ENCODE results near the gene TMC8.
"Not testable (repeated sequence)": the region's sequence is repeated elsewhere in the genome, so short reads cannot be mapped to it uniquely, and the experiment has no call there.

The TMC8 gene

GRCh38 chr17:78135858-78136500 lies 5.4 kb downstream of the TMC8 start:
- no peak for DNase-seq (ENCODE audit: low spot score)

DNA sequence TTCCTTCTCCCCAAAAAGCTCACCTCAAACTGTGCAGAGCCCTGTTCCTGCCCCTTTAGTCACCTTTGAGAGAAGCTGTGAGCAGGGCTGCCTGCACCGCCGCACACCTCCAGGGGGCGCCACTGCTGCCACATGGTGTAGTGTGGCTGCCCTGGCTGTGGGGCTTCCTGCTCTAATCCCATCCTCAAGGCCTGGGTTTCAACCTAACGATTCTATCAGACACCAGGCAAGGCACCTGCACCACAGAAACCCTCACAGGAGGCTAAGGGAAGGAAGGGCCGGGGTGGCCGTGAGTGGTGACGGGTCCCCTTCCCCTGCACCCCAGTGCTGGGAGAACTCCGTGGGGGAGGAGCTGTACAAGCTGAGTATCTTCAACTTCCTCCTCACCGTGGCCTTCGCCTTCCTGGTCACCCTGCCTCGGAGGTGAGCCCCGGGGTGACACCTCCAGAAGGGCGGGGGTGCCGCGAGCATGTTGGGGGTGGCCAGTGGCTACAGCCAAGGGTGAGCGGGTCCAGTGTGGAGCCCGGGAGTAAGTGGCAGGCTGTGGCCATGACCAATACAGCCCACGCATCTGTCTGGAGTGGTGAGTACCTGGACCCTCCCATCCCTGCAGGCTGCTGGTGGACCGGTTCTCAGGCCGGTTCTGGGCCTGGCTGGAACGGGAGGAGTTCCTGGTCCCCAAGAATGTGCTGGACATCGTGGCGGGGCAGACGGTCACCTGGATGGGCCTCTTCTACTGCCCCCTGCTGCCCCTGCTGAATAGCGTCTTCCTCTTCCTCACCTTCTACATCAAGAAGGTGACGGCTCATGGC lies 7.0 kb downstream of the TMC8 start:
- DNase-seq (ENCODE audit: low spot score), result no peak

DNA sequence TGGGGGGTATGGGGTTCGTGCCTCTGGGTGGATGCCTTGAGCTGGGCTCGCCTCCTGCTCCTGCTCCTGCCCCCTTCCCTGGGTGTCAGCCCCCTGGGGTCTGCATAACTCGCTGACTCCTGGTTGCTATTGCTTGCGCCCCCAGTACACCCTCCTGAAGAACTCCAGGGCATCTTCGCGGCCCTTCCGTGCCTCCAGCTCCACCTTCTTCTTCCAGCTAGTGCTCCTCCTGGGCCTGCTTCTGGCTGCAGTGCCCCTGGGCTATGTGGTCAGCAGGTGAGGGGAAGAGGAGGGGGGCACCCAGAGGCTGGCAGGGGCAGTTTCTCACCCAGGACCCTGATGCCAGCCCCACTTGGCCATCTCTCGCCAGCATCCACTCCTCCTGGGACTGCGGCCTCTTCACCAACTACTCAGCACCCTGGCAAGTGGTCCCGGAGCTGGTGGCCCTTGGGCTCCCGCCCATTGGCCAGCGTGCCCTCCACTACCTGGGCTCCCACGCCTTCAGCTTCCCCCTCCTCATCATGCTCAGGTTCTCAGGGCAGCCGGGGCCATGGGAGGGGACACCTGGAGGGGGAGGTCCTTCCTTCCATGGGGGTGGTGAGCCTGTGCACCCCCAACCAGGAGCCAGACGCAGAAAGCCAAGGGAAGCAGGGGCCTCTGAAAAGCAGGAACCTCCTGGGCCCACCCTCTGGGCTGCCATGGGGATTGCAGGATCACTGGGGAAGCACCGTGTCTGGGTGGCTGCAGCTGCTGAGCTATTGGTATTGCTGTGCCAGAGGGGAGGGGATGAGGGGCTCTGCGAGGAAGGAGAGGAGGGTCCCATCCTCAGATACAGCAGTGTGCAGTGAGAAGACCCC lies 7.9 kb downstream of the TMC8 start:
- no peak for DNase-seq (ENCODE audit: low spot score)

- DNase-seq (ENCODE audit: low spot score), result not testable (repeated sequence)
These were observed 9.2 kb downstream of the TMC8 start for GRCh38 chr17:78139861-78140168.

GRCh38 chr17:78140169-78141051 lies 9.8 kb downstream of the TMC8 start:
- DNase-seq (ENCODE audit: low spot score), result peak; percentile 92

DNA sequence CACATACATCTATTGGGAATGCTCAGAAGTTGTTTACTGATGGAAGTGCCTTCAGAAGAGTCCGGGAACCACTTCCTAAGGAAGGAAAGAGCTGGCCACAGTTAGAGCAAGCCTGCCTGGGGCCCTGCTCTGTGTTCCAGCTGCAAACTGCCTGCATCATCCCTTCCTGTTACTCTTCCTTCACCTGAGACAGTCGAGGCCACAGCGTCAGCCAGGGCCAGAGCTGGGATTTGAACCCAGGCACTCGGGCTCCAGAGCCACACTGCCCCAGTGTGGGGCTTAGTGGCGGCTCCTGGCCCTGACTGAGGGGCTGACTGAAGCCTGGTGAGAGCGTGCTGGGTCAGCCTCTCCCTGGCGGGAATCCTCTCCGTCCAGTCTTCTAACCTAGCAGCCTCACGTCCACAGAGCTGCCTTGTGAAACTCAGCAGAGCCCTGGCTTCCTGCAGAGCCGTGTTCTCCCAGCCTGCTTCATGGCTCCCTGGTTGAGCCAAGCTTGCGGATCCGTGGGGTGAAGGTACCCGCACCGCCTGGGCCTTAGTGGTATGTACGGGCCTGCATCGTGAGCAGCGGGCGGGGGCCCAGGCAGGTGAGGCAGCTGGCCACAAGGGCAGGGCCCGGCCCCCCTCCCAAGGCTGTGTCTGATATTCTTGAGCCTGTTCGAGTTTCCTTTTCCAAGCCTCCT lies 11.0 kb downstream of the TMC8 start:
- DNase-seq (ENCODE audit: low spot score), result peak; percentile 18

DNA sequence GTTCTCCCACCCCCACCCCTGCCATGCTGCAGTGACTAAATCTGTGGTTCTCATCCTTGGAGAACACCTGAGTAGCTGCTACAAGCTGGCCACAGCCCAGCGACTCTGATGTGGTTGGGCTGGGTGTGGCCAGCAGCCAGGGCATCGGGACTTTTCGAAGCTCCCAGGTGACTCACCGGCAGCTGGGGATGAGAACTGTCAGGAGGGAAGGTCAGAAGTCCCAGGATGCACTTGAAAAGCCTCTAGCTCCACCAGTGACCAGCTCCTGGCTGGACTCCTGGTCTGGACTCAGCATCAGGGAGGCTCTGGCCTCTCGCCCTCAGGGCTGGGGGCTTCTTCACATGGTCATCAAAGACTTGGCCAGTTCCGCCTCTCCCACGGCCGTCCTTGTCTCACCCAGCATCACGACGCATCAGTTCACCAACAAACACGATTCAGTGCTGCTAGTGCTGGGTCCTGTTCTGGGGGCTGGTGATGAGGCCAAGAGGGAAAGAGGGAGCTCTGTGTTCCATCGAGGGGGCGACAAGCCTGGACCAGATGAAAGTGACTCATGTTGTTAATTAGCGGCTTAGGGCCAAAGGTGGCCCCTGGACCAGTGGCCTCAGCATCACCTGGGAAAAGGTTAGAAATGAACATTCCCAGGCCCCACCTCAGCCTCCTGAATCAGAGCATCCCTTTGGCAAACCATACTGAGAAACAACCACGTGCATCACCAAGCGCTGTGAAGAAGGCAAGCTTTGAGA lies 11.7 kb downstream of the TMC8 start:
- no peak for DNase-seq (ENCODE audit: low spot score)

- DNase-seq (ENCODE audit: low spot score), result no peak
These were observed 12.9 kb downstream of the TMC8 start for GRCh38 chr17:78143214-78144146.

DNA sequence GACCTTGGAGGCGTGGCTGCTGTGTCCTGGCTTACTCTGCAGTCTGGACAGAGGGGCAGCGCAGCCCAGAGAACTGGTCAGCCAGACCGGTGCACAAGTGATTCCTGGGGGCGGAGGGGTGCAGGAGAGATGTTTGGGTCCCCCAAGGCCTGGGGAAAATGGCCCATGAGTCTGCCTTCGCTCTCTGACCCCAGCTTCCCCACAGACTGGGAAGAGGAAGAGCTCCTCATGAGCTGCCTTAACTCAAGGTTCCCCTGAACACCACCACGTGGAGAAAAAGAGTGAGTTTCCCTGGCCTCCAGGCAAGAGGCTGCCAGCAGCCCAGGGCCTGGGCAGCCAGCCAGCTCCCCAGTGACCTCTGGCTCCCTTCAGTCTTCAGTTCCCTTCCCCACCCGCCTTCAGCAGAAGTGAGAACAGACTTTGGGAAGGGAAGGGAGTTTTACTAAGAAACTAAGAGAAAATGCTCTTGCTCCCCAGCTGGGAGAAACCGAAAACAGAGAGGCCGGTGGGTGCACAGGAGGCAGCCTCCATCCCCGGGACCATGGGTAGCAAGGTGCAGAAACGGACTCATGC lies 13.7 kb downstream of the TMC8 start:
- peak; percentile 57 for DNase-seq (ENCODE audit: low spot score)

- DNase-seq (ENCODE audit: low spot score), result no peak
These were observed 14.4 kb downstream of the TMC8 start for GRCh38 chr17:78144736-78145641.

DNA sequence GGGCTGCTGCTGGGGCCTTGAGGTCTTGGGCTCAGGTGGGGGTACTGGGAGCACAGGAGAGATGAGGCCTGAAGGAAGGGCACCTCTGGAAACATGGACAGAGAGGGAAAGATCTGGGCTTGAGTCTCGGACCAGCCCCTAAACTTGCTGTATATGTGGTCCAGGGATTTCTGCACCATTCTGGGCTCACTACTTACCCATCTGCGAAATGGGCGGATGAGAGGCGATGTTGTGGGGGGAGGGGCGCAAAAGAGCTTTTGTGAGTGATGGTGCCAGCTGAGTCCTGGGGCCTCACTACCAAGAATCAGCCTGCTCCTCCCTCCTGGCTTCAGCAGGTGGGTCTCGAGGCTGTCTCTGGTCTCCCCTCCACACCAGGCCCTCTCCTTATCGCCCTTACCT lies 15.9 kb downstream of the TMC8 start:
- DNase-seq (ENCODE audit: low spot score), result no peak

DNA sequence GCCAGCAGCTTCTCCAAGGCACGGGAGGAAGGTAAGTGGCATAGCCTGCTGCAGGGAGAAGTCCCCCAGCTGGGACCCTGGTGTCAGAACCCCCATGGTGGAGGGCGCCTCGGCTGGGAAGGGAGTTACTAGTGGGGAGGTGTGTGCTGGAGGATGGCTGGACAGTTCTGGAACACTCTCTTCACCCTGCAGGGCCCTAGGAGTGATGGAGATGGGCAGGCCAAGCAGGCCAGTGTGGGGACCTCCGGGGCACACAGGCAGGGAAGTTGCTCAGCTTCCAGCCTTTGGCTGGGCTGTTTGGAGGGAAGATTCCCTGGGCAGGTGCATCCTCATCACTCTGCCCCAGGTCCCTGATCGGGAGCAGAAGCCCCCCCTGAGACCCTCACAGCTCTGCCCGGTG lies 16.3 kb downstream of the TMC8 start:
- DNase-seq (ENCODE audit: low spot score), result no peak

- no peak for DNase-seq (ENCODE audit: low spot score)
These were observed 16.9 kb downstream of the TMC8 start for GRCh38 chr17:78147315-78147998.

DNA sequence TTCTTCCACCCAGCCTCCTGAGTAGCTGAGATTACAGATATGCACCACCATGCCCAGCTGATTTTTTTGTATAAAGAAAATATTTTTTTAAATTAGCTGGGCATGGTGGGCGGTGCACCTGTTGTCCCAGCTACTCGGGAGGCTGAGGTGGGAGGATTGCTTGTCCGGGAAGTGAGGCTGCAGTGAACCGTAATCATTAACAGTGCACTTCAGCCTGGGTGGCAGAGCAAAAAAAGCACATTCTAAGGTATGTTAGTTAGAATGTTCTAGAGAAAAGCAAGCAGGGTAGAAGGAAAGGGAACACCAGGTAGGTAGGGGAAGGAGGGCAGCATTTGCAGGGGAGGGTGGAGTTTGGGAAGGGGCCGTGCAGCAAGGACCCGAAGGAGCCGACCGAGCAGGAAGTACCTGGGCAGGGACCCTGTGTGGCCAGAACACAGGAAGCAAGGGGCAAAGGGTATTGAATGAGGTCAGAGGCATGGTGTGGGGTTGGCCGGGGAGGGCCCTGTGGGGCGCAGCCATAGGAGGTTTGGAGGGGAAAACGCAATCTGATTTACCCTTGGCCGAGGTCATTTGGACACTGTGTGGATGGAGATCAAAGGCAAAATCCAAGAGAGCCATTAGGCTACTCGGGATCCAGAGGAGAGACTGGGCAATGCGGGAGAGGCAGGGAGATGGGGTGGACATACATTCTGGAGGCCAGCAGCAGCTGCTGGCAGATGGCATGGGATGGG lies 17.9 kb downstream of the TMC8 start:
- DNase-seq (ENCODE audit: low spot score), result no peak

GRCh38 chr17:78151514-78152008 lies 21.0 kb downstream of the TMC8 start:
- no peak for DNase-seq (ENCODE audit: low spot score)

Data from kidney capillary endothelial cell (primary cell).